Activated CD8-positive, alpha-beta memory T cell treated with anti-CD3 and anti-CD28 coated beads, Interleukin-2, amount 50 U/mL, for 24 hours (primary cell): ENCODE data around the gene IFNL2.

Experiments used
- DNase-seq: peaks from one replicate; pipeline ENCODE4 v3.0.0-alpha.2; 2020; ENCODE audit errors: extremely low read depth

The IFNL2 gene

DNA sequence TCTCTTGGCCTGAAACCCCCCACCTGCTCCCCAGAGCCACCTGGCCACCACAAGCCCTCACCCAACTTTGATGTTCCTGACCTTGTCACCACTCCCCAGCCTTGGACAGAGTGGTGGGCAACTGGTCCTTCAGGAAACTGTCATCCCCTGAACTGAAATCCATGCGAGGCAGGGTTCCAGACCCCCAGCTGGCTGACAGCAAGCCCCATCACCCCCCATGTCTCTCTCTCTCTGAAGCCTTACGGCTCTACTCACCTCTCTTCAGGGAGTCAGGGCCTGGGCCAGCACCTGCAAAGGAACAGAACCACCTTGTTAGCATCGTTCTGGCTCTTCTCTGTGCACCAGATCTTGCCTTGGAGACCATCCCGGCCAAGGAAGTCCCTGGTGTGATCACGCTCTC lies 49.9 kb downstream of the IFNL2 start:
- DNase-seq = no peak

DNA sequence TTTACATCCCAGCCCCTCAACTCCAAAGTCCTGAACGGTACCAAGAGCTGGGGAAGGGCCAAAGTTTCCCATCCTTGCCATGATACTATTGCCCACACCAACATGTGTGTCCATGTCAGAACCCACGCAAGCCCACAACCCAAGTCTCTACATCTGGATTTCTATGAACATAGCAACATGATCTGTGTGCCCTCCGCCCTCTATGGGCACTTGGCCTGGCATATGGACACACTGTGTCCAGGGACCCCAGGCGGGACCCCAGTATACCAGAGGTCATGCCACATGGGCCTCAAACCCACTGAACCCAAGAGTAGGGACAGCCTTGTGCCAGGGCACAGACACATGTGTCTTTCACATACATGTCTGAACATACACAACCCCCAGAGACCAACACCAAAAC lies 50.5 kb downstream of the IFNL2 start:
- DNase-seq = no peak

DNA sequence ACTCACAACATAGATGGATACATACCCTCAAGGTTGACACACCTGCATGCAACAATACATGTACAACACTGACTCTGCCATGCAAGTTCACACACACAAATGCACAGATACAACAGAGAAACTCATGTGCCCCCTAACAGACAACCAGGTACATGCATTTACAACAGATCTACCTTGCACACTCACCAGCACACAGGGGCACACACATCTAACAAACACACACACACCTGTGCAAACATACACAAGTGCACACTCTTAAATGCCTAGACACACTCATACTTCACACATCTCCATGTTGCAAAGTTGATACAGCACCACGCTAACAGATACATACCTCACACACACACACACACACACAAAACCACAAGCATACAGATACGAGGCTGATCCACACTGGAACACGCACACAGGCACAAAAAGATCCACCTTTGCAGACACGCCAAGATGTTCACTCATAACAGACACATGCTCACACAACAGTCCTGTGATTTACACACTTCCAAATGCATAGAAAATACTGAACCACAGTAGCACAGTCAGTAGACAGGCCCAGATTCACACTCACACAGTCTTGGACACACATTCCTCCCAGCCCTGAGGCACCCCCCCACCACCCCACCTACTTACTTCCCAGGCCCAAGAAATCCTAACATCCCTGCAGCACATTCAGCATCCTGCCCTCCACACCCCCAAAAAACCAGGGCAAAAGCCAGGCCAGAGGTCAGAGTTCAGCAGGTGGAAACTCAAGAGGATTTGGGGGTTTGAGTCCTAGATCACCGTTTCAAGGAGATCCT lies 51.1 kb downstream of the IFNL2 start:
- no peak for DNase-seq
